Lower lobe of right lung (tissue), 2 donors: ENCODE results near the gene TXNDC2. TPM values are rescaled to one million over a fixed set of nuclear protein-coding genes. Genes with fewer than 3 reads are reported as not detected.
A peak's percentile ranks its signal among the peaks of the same experiment; 100 is the strongest.

Experiments used
- ATAC-seq, 2 donors: fragments of 200-7000 bp; cut with Tn5 transposase; one replicate each; pipeline ENCODE4 v1.9.1; 2020 to 2022; ENCODE audit warnings: mild to moderate bottlenecking in 2 of 2, moderate library complexity in 2 of 2
- DNase-seq: peaks from one replicate; pipeline ENCODE4 v3.0.0-alpha.2; 2020
- H3K27ac ChIP-seq: fragments of 200-600 bp; one replicate; pipeline ENCODE4 v1.8.0; 2022
- H3K27me3 ChIP-seq: fragments of 200-600 bp; one replicate; pipeline ENCODE4 v1.8.0; 2022; ENCODE audit warnings: low read depth
- H3K36me3 ChIP-seq: fragments of 200-600 bp; one replicate; pipeline ENCODE4 v1.8.0; 2022; ENCODE audit warnings: mild to moderate bottlenecking
- H3K4me1 ChIP-seq: fragments of 200-600 bp; one replicate; pipeline ENCODE4 v1.8.0; 2022
- H3K4me3 ChIP-seq: fragments of 200-600 bp; one replicate; pipeline ENCODE4 v1.8.0; 2022; ENCODE audit warnings: mild to moderate bottlenecking
- H3K9me3 ChIP-seq: fragments of 200-600 bp; one replicate; pipeline ENCODE4 v1.8.0; 2022
- CTCF ChIP-seq: fragments of 200-600 bp; IDR thresholded peaks from one replicate; pipeline ENCODE4 v1.8.0; 2022; ENCODE audit warnings: antibody characterized with exemption, mild to moderate bottlenecking
- intact Hi-C: fragments of 100-400 bp; cut with DNase I; formaldehyde crosslinking; loops from one replicate; pipeline ENCODE4 v1.11.0; 2022
- total RNA-seq: library from RNA; stranded (reverse); fragmentation: NEBNext Ultra II Directional; extraction: Animal tissue kit (Norgen Biotek cat#: 25700); gene quantifications from one replicate; pipeline ENCODE4 v1.2.1, GENCODE V29; 2021
- donor health status: DM: no; HTN: yes; CAD: no; lungs with severe emphysema.

The TXNDC2 gene
- total RNA-seq, 1 donor from 2014 or later, result 0.12 TPM

GRCh38 chr18:9931678-9932077 lies 45.9 kb downstream of the TXNDC2 start:
- no peak overlapping the region for H3K4me3 ChIP-seq
- H3K27me3 ChIP-seq, result no peaks in the 10 kb centered on the region
- ATAC-seq (no peak), DNase-seq (no peak)
- H3K36me3 ChIP-seq, result peaks cover 41% of the 10 kb centered on the region
- no peak for TF ChIP-seq CTCF
- H3K27ac ChIP-seq, result no peak overlapping the region
- intact Hi-C loops, result no loop called here
- H3K4me1 ChIP-seq, result peaks cover 57% of the 10 kb centered on the region
- no peaks in the 10 kb centered on the region for H3K9me3 ChIP-seq

GRCh38 chr18:9933865-9934264 lies 48.1 kb downstream of the TXNDC2 start:
- ATAC-seq (peak in 1 of 2 donors; percentile 17), DNase-seq (no peak)
- intact Hi-C loops, result no loop called here
- Histone ChIP-seq H3K4me3 (no peak overlapping the region), H3K4me1 (peaks cover 36% of the 10 kb centered on the region), H3K27ac (no peak overlapping the region), H3K9me3 (no peaks in the 10 kb centered on the region), H3K27me3 (no peaks in the 10 kb centered on the region), H3K36me3 (peaks cover 62% of the 10 kb centered on the region)
- TF ChIP-seq CTCF, result no peak

GRCh38 chr18:9934274-9934673 lies 48.5 kb downstream of the TXNDC2 start:
- Histone ChIP-seq H3K4me1 (peaks cover 31% of the 10 kb centered on the region), H3K36me3 (peaks cover 66% of the 10 kb centered on the region), H3K27ac (no peak overlapping the region), H3K4me3 (no peak overlapping the region), H3K27me3 (no peaks in the 10 kb centered on the region), H3K9me3 (no peaks in the 10 kb centered on the region)
- ATAC-seq (no peak), DNase-seq (no peak)
- intact Hi-C loops, result no loop called here
- TF ChIP-seq CTCF, result no peak

Other genes with a start within 250 kb of the TXNDC2 start
- gene RAB31, start 177.7 kb upstream of the TXNDC2 start, total RNA-seq, result 110 TPM
- gene VAPA, start 28.0 kb downstream of the TXNDC2 start, total RNA-seq, result 235 TPM